ENCODE measurements around the gene PLEKHS1. TPM values are rescaled to one million over a fixed set of nuclear protein-coding genes. Genes with fewer than 3 reads are reported as not detected.
"Not testable (repeated sequence)": the region's sequence is repeated elsewhere in the genome, so short reads cannot be mapped to it uniquely, and the experiment has no call there.

PLEKHS1 gene
- total and polyA plus RNA-seq, 9 donors, result 0.02 to 2.2 (median 0.05) TPM; not detected in 2

GRCh38 chr10:113820507-113820906, 69.0 kb downstream of the PLEKHS1 start:
- H3K36me3 ChIP-seq (ENCODE audit: control insufficient read depth, insufficient read depth, low read length), result no peaks in the 10 kb centered on the region
- H3K27me3 ChIP-seq (ENCODE audit: control insufficient read depth, insufficient read depth, low read length), result no peaks in the 10 kb centered on the region
- no peak overlapping the region for H3K27ac ChIP-seq (ENCODE audit: low read length)
- H3K4me1 ChIP-seq (ENCODE audit: control insufficient read depth, insufficient read depth, low read length), result no peaks in the 10 kb centered on the region
- no peak overlapping the region for H3K4me3 ChIP-seq (ENCODE audit: low read length)
- WGBS (ENCODE audit: insufficient coverage), result 50% methylated on average over 8 of the region's 8 CpGs
- no peaks in the 10 kb centered on the region for H3K9me3 ChIP-seq (replicated peaks; ENCODE audit: control insufficient read depth, low read depth, low read length)
- no peak for DNase-seq

- H3K4me1 ChIP-seq (ENCODE audit: control insufficient read depth, insufficient read depth, low read length); DNase-seq; H3K4me3 ChIP-seq (ENCODE audit: low read length); H3K36me3 ChIP-seq (ENCODE audit: control insufficient read depth, insufficient read depth, low read length); H3K27me3 ChIP-seq (ENCODE audit: control insufficient read depth, insufficient read depth, low read length); H3K27ac ChIP-seq (ENCODE audit: low read length); H3K9me3 ChIP-seq (replicated peaks; ENCODE audit: control insufficient read depth, low read depth, low read length): not testable (repeated sequence)
- 67% methylated on average over 2 of the region's 3 CpGs for WGBS (ENCODE audit: insufficient coverage)
These were observed 69.8 kb downstream of the PLEKHS1 start for GRCh38 chr10:113821306-113821705.

GRCh38 chr10:113822174-113822573, 70.7 kb downstream of the PLEKHS1 start:
- Histone ChIP-seq H3K27ac (ENCODE audit: low read length) (no peak overlapping the region), H3K36me3 (ENCODE audit: control insufficient read depth, insufficient read depth, low read length) (no peaks in the 10 kb centered on the region), H3K4me1 (ENCODE audit: control insufficient read depth, insufficient read depth, low read length) (no peaks in the 10 kb centered on the region), H3K9me3 (replicated peaks; ENCODE audit: control insufficient read depth, low read depth, low read length) (no peaks in the 10 kb centered on the region), H3K27me3 (ENCODE audit: control insufficient read depth, insufficient read depth, low read length) (no peaks in the 10 kb centered on the region), H3K4me3 (ENCODE audit: low read length) (no peak overlapping the region)
- no peak for DNase-seq
- 100% methylated on average over 4 of the region's 7 CpGs for WGBS (ENCODE audit: insufficient coverage)

- Histone ChIP-seq H3K4me1 (ENCODE audit: control insufficient read depth, insufficient read depth, low read length) (no peaks in the 10 kb centered on the region), H3K36me3 (ENCODE audit: control insufficient read depth, insufficient read depth, low read length) (no peaks in the 10 kb centered on the region), H3K27ac (ENCODE audit: low read length) (no peak overlapping the region), H3K4me3 (ENCODE audit: low read length) (no peak overlapping the region), H3K9me3 (replicated peaks; ENCODE audit: control insufficient read depth, low read depth, low read length) (no peaks in the 10 kb centered on the region), H3K27me3 (ENCODE audit: control insufficient read depth, insufficient read depth, low read length) (no peaks in the 10 kb centered on the region)
- WGBS (ENCODE audit: insufficient coverage), result no CpG with 5 or more reads among the region's 4 CpGs
- no peak for DNase-seq
These were observed 71.9 kb downstream of the PLEKHS1 start for GRCh38 chr10:113823389-113823788.

- no peaks in the 10 kb centered on the region for H3K9me3 ChIP-seq (replicated peaks; ENCODE audit: control insufficient read depth, low read depth, low read length)
- no peaks in the 10 kb centered on the region for H3K27me3 ChIP-seq (ENCODE audit: control insufficient read depth, insufficient read depth, low read length)
- no peaks in the 10 kb centered on the region for H3K36me3 ChIP-seq (ENCODE audit: control insufficient read depth, insufficient read depth, low read length)
- no peak overlapping the region for H3K4me3 ChIP-seq (ENCODE audit: low read length)
- H3K4me1 ChIP-seq (ENCODE audit: control insufficient read depth, insufficient read depth, low read length), result no peaks in the 10 kb centered on the region
- no CpG with 5 or more reads among the region's 2 CpGs for WGBS (ENCODE audit: insufficient coverage)
- DNase-seq, result no peak
- H3K27ac ChIP-seq (ENCODE audit: low read length), result no peak overlapping the region
These were observed 74.3 kb downstream of the PLEKHS1 start for GRCh38 chr10:113825791-113826190.

GRCh38 chr10:113828567-113828966, 77.1 kb downstream of the PLEKHS1 start:
- whole genome bisulfite sequencing (ENCODE audit: insufficient coverage), result 87% methylated on average over 5 of the region's 10 CpGs
- H3K36me3 ChIP-seq (ENCODE audit: control insufficient read depth, insufficient read depth, low read length); DNase-seq; H3K27ac ChIP-seq (ENCODE audit: low read length); H3K4me1 ChIP-seq (ENCODE audit: control insufficient read depth, insufficient read depth, low read length); H3K9me3 ChIP-seq (replicated peaks; ENCODE audit: control insufficient read depth, low read depth, low read length); H3K27me3 ChIP-seq (ENCODE audit: control insufficient read depth, insufficient read depth, low read length); H3K4me3 ChIP-seq (ENCODE audit: low read length): not testable (repeated sequence)

Other genes starting within 250 kb of the PLEKHS1 start
- 0.04 TPM for gene HABP2, start 198.6 kb upstream of the PLEKHS1 start, total RNA-seq
- gene HABP2, start 198.6 kb upstream of the PLEKHS1 start, polyA plus RNA-seq (ENCODE audit: insufficient read depth in 1 of 8, insufficient read length in 8 of 8, low replicate concordance in 1 of 8), result 1 to 10 TPM in 1 of 8 donors, under 1 TPM in 5, not detected in 2; 0.05 to 1.1 (median 0.27) TPM
- 14.6 TPM for gene NRAP, start 87.6 kb upstream of the PLEKHS1 start, total RNA-seq
- 10 to 100 TPM in 2 of 8 donors, 1 to 10 TPM in 6; 2.6 to 17.5 (median 7.2) TPM for gene NRAP, start 87.6 kb upstream of the PLEKHS1 start, polyA plus RNA-seq (ENCODE audit: insufficient read depth in 1 of 8, insufficient read length in 8 of 8, low replicate concordance in 1 of 8)
- gene CASP7, start 71.8 kb upstream of the PLEKHS1 start, total RNA-seq, result 14.9 TPM
- gene CASP7, start 71.8 kb upstream of the PLEKHS1 start, polyA plus RNA-seq (ENCODE audit: insufficient read depth in 1 of 8, insufficient read length in 8 of 8, low replicate concordance in 1 of 8), result 10 to 100 TPM; 11.3 to 22.0 (median 15.9) TPM
- 6.6 TPM for gene DCLRE1A, start 102.4 kb downstream of the PLEKHS1 start, total RNA-seq
- 1 to 10 TPM; 4.4 to 5.7 (median 5.4) TPM for gene DCLRE1A, start 102.4 kb downstream of the PLEKHS1 start, polyA plus RNA-seq (ENCODE audit: insufficient read depth in 1 of 8, insufficient read length in 8 of 8, low replicate concordance in 1 of 8)
- 14.2 TPM for gene NHLRC2, start 103.0 kb downstream of the PLEKHS1 start, total RNA-seq
- 10 to 100 TPM in 5 of 8 donors, 1 to 10 TPM in 3; 7.8 to 16.3 (median 11.5) TPM for gene NHLRC2, start 103.0 kb downstream of the PLEKHS1 start, polyA plus RNA-seq (ENCODE audit: insufficient read depth in 1 of 8, insufficient read length in 8 of 8, low replicate concordance in 1 of 8)